ENCODE data around the gene ZMYM5.

The ZMYM5 gene

GRCh38 chr13:19852766-19853165 lies 10.7 kb downstream of the ZMYM5 start:
- no peak for DNase-seq (ENCODE audit: low read depth)
- no peak for TF ChIP-seq CTCF (IDR thresholded peaks at IDR 0.05; ENCODE audit: low read depth, low read length, missing control alignments)
- no peak overlapping the region for H3K4me3 ChIP-seq (ENCODE audit: low read depth, low read length)

- DNase-seq (ENCODE audit: low read depth) = no peak
- TF ChIP-seq CTCF (IDR thresholded peaks at IDR 0.05; ENCODE audit: low read depth, low read length, missing control alignments) = no peak
- H3K4me3 ChIP-seq (ENCODE audit: low read depth, low read length) = no peak overlapping the region
These were observed 17.7 kb downstream of the ZMYM5 start for GRCh38 chr13:19845758-19846157.

GRCh38 chr13:19838865-19839275 lies 24.6 kb downstream of the ZMYM5 start:
- no peak for TF ChIP-seq CTCF (IDR thresholded peaks at IDR 0.05; ENCODE audit: low read depth, low read length, missing control alignments)
- no peak for DNase-seq (ENCODE audit: low read depth)
- no peak overlapping the region for H3K4me3 ChIP-seq (ENCODE audit: low read depth, low read length)

DNA sequence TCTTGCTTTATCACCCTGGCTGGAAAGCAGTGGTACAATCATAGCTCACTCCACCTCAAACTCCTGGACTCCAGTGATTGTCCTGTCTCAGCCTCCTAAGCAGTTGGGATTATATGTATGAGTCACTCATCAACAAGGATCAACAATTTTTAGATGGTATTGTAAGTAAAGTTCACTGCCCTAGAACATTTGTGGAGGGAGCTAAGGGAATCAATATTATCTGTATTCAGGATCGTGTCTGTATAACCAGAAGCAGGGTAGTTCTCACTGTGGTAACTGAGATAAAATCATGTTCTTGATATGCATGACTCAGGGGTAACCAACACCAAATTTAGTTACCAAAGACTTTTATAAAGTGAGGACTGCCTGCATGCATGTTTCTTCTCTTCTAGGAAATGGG lies 27.0 kb downstream of the ZMYM5 start:
- DNase-seq (ENCODE audit: low read depth) = no peak
- TF ChIP-seq CTCF (IDR thresholded peaks at IDR 0.05; ENCODE audit: low read depth, low read length, missing control alignments) = no peak

DNA sequence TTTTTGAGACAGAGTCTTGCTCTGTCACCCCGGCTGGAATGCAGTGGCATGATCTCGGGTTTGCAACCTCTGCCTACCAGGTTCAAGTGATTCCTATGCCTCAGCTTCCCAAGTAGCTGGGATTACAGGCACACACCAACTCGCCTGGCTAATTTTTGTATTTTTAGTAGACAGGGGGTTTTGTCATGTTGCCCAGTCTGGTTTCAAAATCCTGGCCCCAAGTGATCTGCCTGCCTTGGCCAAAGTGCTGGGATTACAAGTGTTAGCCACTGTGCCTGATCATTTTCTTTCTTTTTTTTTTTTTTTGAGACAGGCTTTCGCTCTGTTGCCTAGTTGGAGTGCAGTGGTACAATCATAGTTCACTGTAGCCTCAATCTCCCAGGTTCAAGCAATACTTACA lies 28.7 kb downstream of the ZMYM5 start:
- no peak overlapping the region for H3K4me3 ChIP-seq (ENCODE audit: low read depth, low read length)
- no peak for DNase-seq (ENCODE audit: low read depth)
- TF ChIP-seq CTCF (IDR thresholded peaks at IDR 0.05; ENCODE audit: low read depth, low read length, missing control alignments) = no peak

More for the DNA sequence above, 27.0 kb downstream of the ZMYM5 start:
- no peak overlapping the region for H3K4me3 ChIP-seq (ENCODE audit: low read depth, low read length)

DNA sequence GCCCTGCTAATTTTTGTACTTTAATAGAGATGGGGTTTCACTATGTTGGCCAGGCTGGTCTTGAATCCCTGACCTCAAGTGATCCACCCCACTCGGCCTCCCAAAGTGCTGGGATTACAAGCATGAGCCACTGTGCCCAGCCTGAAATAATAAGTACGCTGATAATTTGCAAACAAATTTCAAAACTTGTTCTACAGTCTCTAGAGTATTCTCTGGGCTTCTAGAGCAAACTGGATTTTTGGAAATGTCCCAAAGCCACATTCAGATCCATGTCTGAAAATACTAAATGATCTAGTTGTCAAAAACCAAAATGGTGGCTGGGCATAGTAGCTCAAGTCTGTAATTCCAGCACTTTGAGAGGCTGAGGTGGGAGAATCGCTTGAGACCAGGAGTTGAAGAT lies 40.8 kb downstream of the ZMYM5 start:
- no peak overlapping the region for H3K4me3 ChIP-seq (ENCODE audit: low read depth, low read length)
- no peak for TF ChIP-seq CTCF (IDR thresholded peaks at IDR 0.05; ENCODE audit: low read depth, low read length, missing control alignments)
- no peak for DNase-seq (ENCODE audit: low read depth)

DNA sequence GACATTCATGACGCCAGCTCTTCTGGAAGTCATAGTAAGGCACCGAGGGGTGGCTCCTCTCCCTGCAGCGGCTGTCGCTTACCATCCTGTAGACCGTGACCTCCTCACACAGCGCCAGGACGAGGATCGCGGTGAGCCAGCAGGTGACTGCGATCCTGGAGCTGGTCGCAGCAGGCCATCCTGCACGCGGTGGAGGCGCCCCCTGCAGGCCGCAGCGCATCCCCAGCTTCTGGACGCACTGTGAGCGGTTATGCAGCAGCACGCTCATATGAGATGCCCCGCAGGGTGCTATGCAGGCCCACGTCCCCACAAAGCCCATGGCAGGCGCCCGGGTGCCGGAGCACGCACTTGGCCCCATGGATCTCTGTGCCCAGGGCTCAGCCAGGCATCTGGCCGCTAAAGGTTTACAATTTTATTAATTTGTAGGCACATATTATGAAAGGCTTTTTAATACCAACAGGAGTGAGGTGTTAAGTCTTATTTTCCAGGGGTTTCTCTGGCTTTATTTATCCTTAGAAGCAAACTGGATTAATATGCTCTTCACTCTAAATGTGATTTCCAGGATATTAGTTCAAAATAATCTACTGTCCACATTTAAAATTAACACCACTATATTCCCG lies 45.1 kb downstream of the ZMYM5 start:
- no peak overlapping the region for H3K4me3 ChIP-seq (ENCODE audit: low read depth, low read length)
- no peak for DNase-seq (ENCODE audit: low read depth)
- TF ChIP-seq CTCF (IDR thresholded peaks at IDR 0.05; ENCODE audit: low read depth, low read length, missing control alignments) = peak; percentile 36

All from GM12864 (cell line).